ENCODE results near the gene C12orf57.

The C12orf57 gene

DNA sequence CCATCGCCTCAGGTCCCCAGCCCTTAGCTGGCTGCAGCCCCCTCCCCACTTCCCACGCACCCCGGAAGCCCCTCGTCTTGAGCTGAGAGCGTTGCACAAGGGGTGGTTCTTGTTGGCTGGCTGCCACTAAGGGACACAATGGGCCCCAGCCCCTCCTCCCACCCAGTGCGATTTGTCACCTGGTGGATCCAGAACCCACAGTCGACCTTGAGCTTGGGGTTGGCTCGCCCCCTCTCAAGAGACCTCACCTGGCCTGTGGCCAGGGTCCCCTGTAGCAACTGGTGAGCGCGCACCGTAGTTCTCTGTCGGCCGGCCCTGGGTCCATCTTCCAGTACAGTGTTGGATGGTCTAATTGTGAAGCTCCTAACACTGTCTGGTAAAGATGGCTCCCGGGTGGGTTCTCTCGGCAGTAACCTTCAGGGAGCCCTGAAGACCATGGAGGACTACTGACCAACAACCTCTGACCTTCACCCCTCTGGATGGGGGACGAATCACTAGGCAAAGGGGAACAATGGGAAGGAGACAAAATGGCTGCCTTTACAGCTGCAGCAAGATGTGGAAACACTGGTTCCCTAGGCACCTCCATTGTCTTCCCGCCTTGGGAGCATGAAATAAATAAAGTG lies 20.1 kb downstream of the C12orf57 start:
- no peak overlapping the region for H3K4me3 ChIP-seq (ENCODE audit: low read depth, low read length)
- TF ChIP-seq, protein P1, sequence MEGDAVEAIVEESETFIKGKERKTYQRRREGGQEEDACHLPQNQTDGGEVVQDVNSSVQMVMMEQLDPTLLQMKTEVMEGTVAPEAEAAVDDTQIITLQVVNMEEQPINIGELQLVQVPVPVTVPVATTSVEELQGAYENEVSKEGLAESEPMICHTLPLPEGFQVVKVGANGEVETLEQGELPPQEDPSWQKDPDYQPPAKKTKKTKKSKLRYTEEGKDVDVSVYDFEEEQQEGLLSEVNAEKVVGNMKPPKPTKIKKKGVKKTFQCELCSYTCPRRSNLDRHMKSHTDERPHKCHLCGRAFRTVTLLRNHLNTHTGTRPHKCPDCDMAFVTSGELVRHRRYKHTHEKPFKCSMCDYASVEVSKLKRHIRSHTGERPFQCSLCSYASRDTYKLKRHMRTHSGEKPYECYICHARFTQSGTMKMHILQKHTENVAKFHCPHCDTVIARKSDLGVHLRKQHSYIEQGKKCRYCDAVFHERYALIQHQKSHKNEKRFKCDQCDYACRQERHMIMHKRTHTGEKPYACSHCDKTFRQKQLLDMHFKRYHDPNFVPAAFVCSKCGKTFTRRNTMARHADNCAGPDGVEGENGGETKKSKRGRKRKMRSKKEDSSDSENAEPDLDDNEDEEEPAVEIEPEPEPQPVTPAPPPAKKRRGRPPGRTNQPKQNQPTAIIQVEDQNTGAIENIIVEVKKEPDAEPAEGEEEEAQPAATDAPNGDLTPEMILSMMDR (IDR thresholded peaks at IDR 0.05; ENCODE audit: borderline replicate concordance, insufficient read depth, low read depth, low read length) = no peak

DNA sequence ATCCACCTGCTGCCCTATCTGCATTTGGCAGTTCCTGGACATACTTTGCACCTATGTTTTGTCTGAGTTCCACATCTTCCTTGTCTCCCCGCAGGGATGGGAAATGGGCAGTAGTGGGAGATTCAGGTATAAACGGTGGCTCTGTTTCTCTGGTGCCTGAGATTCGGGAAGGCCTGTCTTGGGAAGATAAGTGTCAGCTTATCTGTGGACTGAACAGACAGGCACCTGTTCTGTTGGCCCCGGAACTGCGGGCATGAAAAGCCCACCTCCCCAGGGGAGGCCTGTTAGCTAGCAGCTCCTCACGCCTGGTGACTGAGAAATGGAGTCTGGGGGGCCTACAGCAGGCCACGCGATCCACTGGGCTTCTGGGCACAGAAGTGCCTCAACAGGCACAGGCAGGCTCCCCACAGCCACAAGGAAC lies 20.8 kb downstream of the C12orf57 start:
- no peak overlapping the region for H3K4me3 ChIP-seq (ENCODE audit: low read depth, low read length)
- TF ChIP-seq, protein P1 (IDR thresholded peaks at IDR 0.05; ENCODE audit: borderline replicate concordance, insufficient read depth, low read depth, low read length) = no peak

DNA sequence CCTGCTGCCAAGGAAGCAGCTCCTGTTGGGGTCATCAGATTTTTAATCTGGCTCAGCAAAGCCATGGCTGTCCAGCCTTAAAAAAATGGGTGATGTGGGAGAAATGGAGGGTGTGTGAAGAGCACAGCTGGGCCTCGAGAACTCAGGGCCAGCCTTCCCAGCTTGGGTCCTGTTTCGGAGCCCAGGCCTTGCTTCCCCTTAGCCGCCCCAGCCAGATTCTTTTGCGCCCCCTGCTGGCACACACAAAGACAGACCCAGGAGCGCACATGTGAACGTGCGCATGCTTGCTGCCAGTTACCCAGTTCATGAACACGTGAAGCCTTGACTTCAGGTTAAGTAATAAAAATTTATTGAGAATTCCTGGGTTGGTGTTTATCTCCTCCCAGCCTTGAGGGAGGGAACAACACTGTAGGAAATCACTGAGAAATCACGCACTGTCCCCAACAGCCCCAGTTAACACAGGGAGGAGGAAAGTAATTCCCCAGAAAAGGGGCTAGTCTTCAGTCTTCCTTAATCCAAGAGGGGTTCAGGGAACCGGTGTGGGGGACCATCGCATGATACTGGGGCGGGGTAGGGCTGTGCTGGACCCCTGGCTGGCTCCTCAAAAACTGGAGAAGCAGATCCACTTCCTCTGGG lies 21.3 kb downstream of the C12orf57 start:
- TF ChIP-seq, protein P1 (IDR thresholded peaks at IDR 0.05; ENCODE audit: borderline replicate concordance, insufficient read depth, low read depth, low read length) = peak; percentile 91
- H3K4me3 ChIP-seq (ENCODE audit: low read depth, low read length) = no peak overlapping the region

GRCh38 chr12:6965714-6966113 lies 21.9 kb downstream of the C12orf57 start:
- no peak overlapping the region for H3K4me3 ChIP-seq (ENCODE audit: low read depth, low read length)
- TF ChIP-seq, protein P1 (IDR thresholded peaks at IDR 0.05; ENCODE audit: borderline replicate concordance, insufficient read depth, low read depth, low read length) = no peak

DNA sequence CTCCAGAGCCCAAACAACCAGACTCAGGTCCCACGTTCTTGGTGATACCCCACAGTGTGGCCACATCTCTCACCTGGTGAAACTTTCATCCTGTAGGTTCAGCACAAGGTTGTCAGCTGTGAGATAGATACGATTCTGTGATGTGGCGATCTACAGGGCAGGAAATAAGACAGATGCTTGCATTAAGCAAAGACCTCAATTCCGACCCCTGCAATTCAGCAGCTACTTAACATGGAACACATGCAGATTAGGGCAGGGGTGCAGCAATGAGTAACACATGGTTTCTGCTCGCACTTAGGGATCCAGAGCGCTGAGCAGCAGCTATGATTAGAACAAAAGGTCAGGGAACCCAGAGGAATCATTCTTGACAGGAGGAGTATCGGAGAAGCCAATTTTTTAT lies 22.5 kb downstream of the C12orf57 start:
- no peak overlapping the region for H3K4me3 ChIP-seq (ENCODE audit: low read depth, low read length)
- TF ChIP-seq, protein P1 (IDR thresholded peaks at IDR 0.05; ENCODE audit: borderline replicate concordance, insufficient read depth, low read depth, low read length) = no peak

DNA sequence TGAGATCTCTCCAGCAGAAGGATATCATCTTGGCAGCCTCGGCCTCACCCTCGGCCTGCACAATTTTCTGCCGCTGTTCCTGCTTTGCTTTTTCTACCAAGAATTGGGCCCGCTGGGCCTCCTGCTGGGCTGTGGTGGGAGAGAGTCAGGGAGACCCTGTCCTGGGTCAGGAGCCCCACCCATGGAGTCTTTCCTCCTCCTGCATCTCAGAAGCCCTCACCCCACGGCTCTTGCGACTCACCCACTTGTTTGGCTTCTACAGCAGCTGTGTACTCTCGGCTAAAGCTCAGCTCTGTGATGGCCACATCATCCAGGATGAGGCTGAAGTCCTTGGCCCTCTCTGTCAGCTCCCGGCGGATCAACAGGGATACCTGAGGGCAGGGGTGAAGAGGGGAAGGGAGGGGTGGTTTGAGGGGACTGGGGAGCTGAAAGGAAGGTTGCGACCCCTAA lies 23.9 kb downstream of the C12orf57 start:
- TF ChIP-seq, protein P1 (IDR thresholded peaks at IDR 0.05; ENCODE audit: borderline replicate concordance, insufficient read depth, low read depth, low read length) = no peak
- no peak overlapping the region for H3K4me3 ChIP-seq (ENCODE audit: low read depth, low read length)

- TF ChIP-seq, protein P1 (IDR thresholded peaks at IDR 0.05; ENCODE audit: borderline replicate concordance, insufficient read depth, low read depth, low read length) = no peak
- H3K4me3 ChIP-seq (ENCODE audit: low read depth, low read length) = no peak overlapping the region
These were observed 24.6 kb downstream of the C12orf57 start for GRCh38 chr12:6968426-6968825.

All from GM12875 (cell line).